ENCODE data around the gene KAT7. TPM values are rescaled to one million over a fixed set of nuclear protein-coding genes. Genes with fewer than 3 reads are reported as not detected.

The KAT7 gene
- total RNA-seq, 1 donor from 2014 or later = 63.2 TPM

GRCh38 chr17:49832840-49833599, 44.5 kb downstream of the KAT7 start:
- intact Hi-C loops (cut with DNase I) = no loop called here
- no peak for DNase-seq (ENCODE audit: low spot score)

- DNase-seq (ENCODE audit: low spot score) = no peak
- intact Hi-C loops (cut with DNase I) = no loop called here
Measured at GRCh38 chr17:49834118-49834743, 45.8 kb downstream of the KAT7 start.

GRCh38 chr17:49835472-49835871, 47.0 kb downstream of the KAT7 start:
- no peak for DNase-seq (ENCODE audit: low spot score)
- intact Hi-C loops (cut with DNase I) = no loop called here

- DNase-seq (ENCODE audit: low spot score) = no peak
- intact Hi-C loops (cut with DNase I) = no loop called here
Measured at GRCh38 chr17:49836111-49837030, 47.9 kb downstream of the KAT7 start.

GRCh38 chr17:49839455-49839854, 51.0 kb downstream of the KAT7 start:
- DNase-seq (ENCODE audit: low spot score) = no peak
- intact Hi-C loops (cut with DNase I) = no loop called here

- intact Hi-C loops (cut with DNase I) = no loop called here
- no peak for DNase-seq (ENCODE audit: low spot score)
Measured at GRCh38 chr17:49841548-49841947, 53.1 kb downstream of the KAT7 start.

GRCh38 chr17:49842371-49842770, 53.9 kb downstream of the KAT7 start:
- intact Hi-C loops (cut with DNase I) = no loop called here
- no peak for DNase-seq (ENCODE audit: low spot score)

- intact Hi-C loops (cut with DNase I) = no loop called here
- DNase-seq (ENCODE audit: low spot score) = no peak
Measured at GRCh38 chr17:49842846-49843245, 54.4 kb downstream of the KAT7 start.

- intact Hi-C loops (cut with DNase I) = no loop called here
- no peak for DNase-seq (ENCODE audit: low spot score)
Measured at GRCh38 chr17:49843774-49844350, 55.4 kb downstream of the KAT7 start.

GRCh38 chr17:49845321-49845720, 56.8 kb downstream of the KAT7 start:
- intact Hi-C loops (cut with DNase I) = no loop called here
- DNase-seq (ENCODE audit: low spot score) = peak; percentile 79

GRCh38 chr17:49846938-49847712, 58.6 kb downstream of the KAT7 start:
- DNase-seq (ENCODE audit: low spot score) = no peak
- intact Hi-C loops (cut with DNase I) = no loop called here

- DNase-seq (ENCODE audit: low spot score) = no peak
- intact Hi-C loops (cut with DNase I) = no loop called here
Measured at GRCh38 chr17:49848019-49848473, 59.6 kb downstream of the KAT7 start, which contains the start of gene TAC4. Gene TAC4 (minus strand): TSS chr17:49848069. CDS start chr17:49848017, 52 bp downstream.

GRCh38 chr17:49848739-49849138, 60.3 kb downstream of the KAT7 start:
- intact Hi-C loops (cut with DNase I) = no loop called here
- DNase-seq (ENCODE audit: low spot score) = no peak

GRCh38 chr17:49850218-49850610, 61.7 kb downstream of the KAT7 start:
- no peak for DNase-seq (ENCODE audit: low spot score)
- intact Hi-C loops (cut with DNase I) = loop anchor here (2.0 to 5.0 kb wide), 2 partner anchors 143 to 279 kb away; partner anchors contain the start of gene SLC35B1

- intact Hi-C loops (cut with DNase I) = loop anchor here (1.0 to 5.0 kb wide), 3 partner anchors 63 to 280 kb away; partner anchors contain the start of genes KAT7 and SLC35B1
- DNase-seq (ENCODE audit: low spot score) = no peak
Measured at GRCh38 chr17:49850772-49851386, 62.4 kb downstream of the KAT7 start.

- peak; percentile 89 for DNase-seq (ENCODE audit: low spot score)
- intact Hi-C loops (cut with DNase I) = loop anchor here (1.0 to 5.0 kb wide), 3 partner anchors 63 to 281 kb away; partner anchors contain the start of genes KAT7 and SLC35B1
Measured at GRCh38 chr17:49851387-49852291, 63.2 kb downstream of the KAT7 start.

GRCh38 chr17:49853470-49854015, 65.1 kb downstream of the KAT7 start:
- intact Hi-C loops (cut with DNase I) = loop anchor here (5.0 kb wide), 1 partner anchor 146 kb away; the partner anchor contains the start of gene SLC35B1
- DNase-seq (ENCODE audit: low spot score) = no peak
